B cell (primary cell): Measurements from ENCODE around the gene KAZN. TPM values are rescaled to one million over a fixed set of nuclear protein-coding genes. Genes with fewer than 3 reads are reported as not detected.

ENCODE experiments used
- ATAC-seq: fragments of 200-7000 bp; cut with Tn5 transposase; one replicate; pipeline ENCODE4 v1.10.0; 2021; ENCODE audit warnings: low read depth, mild to moderate bottlenecking, moderate number of reproducible peaks, moderate library complexity
- CTCF ChIA-PET: fragments of 350-600 bp; sonication (Branson Sonifier 250); formaldehyde crosslinking; loops from one replicate; lab custom pipeline; 2021; ENCODE audit warnings: antibody characterized with exemption, inconsistent platforms; lab: Charles Lee
- POLR2A ChIA-PET: fragments of 350-600 bp; sonication (Branson Sonifier 250); formaldehyde crosslinking; loops from one replicate; lab custom pipeline; 2021; ENCODE audit warnings: antibody characterized with exemption; lab: Charles Lee
- DNase-seq: peaks from one replicate; pipeline ENCODE4 v3.0.0; 2013
- H2AFZ ChIP-seq: 2 replicates; pipeline ENCODE4 v1.6.1; 2012; ENCODE audit warnings: mild to moderate bottlenecking, low read depth, low read length; ENCODE audit not compliant: insufficient read depth, poor library complexity, severe bottlenecking
- H3K27ac ChIP-seq, 2 donors: 1 replicate in 1 of 2; 2 replicates in 1 of 2; pipeline ENCODE4 v1.5.1; 2012 to 2013; ENCODE audit warnings: low read length in 2 of 2, mild to moderate bottlenecking in 2 of 2, moderate library complexity in 1 of 2
- H3K27me3 ChIP-seq, 4 experiments: fragments of 200-600 bp in 1 of 4; sonication (generic) in 1 of 4; replicated peaks in 1 of 4; 1 replicate in 2 of 4; 2 replicates in 2 of 4; pipeline versions ENCODE4 v1.6.1 to v1.7.0; 2013 to 2016; ENCODE audit warnings: low read length in 3 of 4, mild to moderate bottlenecking in 2 of 4, mixed read lengths in 1 of 4, moderate library complexity in 1 of 4; ENCODE audit not compliant: insufficient read depth in 4 of 4, control insufficient read depth in 3 of 4; ENCODE audit errors: control extremely low read depth in 1 of 4
- H3K36me3 ChIP-seq, 2 experiments: replicated peaks in 1 of 2; 1 replicate in 1 of 2; 2 replicates in 1 of 2; pipeline versions ENCODE4 v1.6.1 to v1.7.1; 2013; ENCODE audit warnings: low read length in 1 of 2; ENCODE audit not compliant: insufficient read depth in 2 of 2, control insufficient read depth in 1 of 2; ENCODE audit errors: control extremely low read depth in 1 of 2, extremely low read depth in 1 of 2
- H3K4me1 ChIP-seq, 2 donors: fragments of 200-600 bp in 1 of 2; sonication (generic) in 1 of 2; 1 replicate in 1 of 2; 2 replicates in 1 of 2; pipeline versions ENCODE4 v1.5.1 to v1.6.1; 2013 to 2017; ENCODE audit warnings: low read length in 2 of 2; ENCODE audit not compliant: control insufficient read depth in 2 of 2, insufficient read depth in 2 of 2
- H3K4me2 ChIP-seq: replicated peaks from 2 replicates; pipeline ENCODE3; 2012; ENCODE audit warnings: mild to moderate bottlenecking, low read depth, low read length; ENCODE audit not compliant: poor library complexity, severe bottlenecking
- H3K4me3 ChIP-seq, 5 experiments: fragments of 200-600 bp in 1 of 5; sonication (generic) in 1 of 5; 1 replicate in 3 of 5; 2 replicates in 2 of 5; pipeline versions ENCODE4 v1.5.1 to v1.7.0; 2011 to 2016; ENCODE audit warnings: low read length in 4 of 5, mild to moderate bottlenecking in 4 of 5, low read depth in 2 of 5, control low read depth in 1 of 5, moderate library complexity in 1 of 5; ENCODE audit not compliant: insufficient read depth in 1 of 5; ENCODE audit errors: control extremely low read depth in 1 of 5, extremely low read depth in 1 of 5
- H3K79me2 ChIP-seq: fragments of 200-600 bp; sonication (generic); one replicate; pipeline ENCODE4 v1.6.0; 2016; ENCODE audit warnings: low read length; ENCODE audit not compliant: control insufficient read depth, insufficient read depth
- H3K9ac ChIP-seq: fragments of 200-600 bp; sonication (generic); 2 replicates; pipeline ENCODE4 v1.6.1; 2017; ENCODE audit warnings: mild to moderate bottlenecking, low read length, moderate library complexity
- H3K9me3 ChIP-seq, 3 donors: one replicate each; pipeline versions ENCODE4 v1.6.1 to v1.7.1; 2013; ENCODE audit warnings: low read length in 2 of 3; ENCODE audit not compliant: control insufficient read depth in 2 of 3, insufficient read depth in 1 of 3; ENCODE audit errors: control extremely low read depth in 1 of 3
- H4K20me1 ChIP-seq: 2 replicates; pipeline ENCODE4 v1.6.0; 2012; ENCODE audit warnings: mild to moderate bottlenecking, low read length; ENCODE audit not compliant: insufficient read depth, control insufficient read depth, poor library complexity, severe bottlenecking
- H3K27ac Mint-ChIP-seq: one replicate; pipeline ENCODE4 v1.8.0; 2021; ENCODE audit warnings: mixed read lengths
- H3K27me3 Mint-ChIP-seq: one replicate; pipeline ENCODE4 v1.8.0; 2021; ENCODE audit warnings: mixed read lengths
- H3K4me1 Mint-ChIP-seq: one replicate; pipeline ENCODE4 v1.8.0; 2021; ENCODE audit warnings: mixed read lengths
- H3K4me3 Mint-ChIP-seq: one replicate; pipeline ENCODE4 v1.8.0; 2021; ENCODE audit warnings: mixed read lengths
- H3K9me3 Mint-ChIP-seq: one replicate; pipeline ENCODE4 v1.8.0; 2022; ENCODE audit warnings: mixed read lengths; ENCODE audit not compliant: insufficient read depth
- EZH2 ChIP-seq: IDR thresholded peaks from 2 replicates; pipeline ENCODE4 v1.6.1; 2012; ENCODE audit warnings: borderline replicate concordance, low read depth, mild to moderate bottlenecking, moderate library complexity, low read length; ENCODE audit not compliant: insufficient read depth, poor library complexity, severe bottlenecking
- WGBS: methylation state at CpG from one replicate; pipeline ENCODE4 v1.1.5; 2013; ENCODE audit warnings: missing lambda C conversion rate; ENCODE audit not compliant: insufficient coverage; 5-methylcytosine and 5-hydroxymethylcytosine counted together
- intact Hi-C: fragments of 100-400 bp; cut with micrococcal nuclease; formaldehyde crosslinking; loops from one replicate; pipeline ENCODE4 v1.10.0; 2022
- polyA plus RNA-seq: library from polyadenylated mRNA; depleted of rRNA; stranded (reverse); fragments of >200 nt; gene quantifications from 2 replicates; pipeline ENCODE4 v1.2.3, GENCODE V29; 2012
- total RNA-seq, 2 donors: library from RNA; stranded (reverse); fragments of 120-200 nt in 1 of 2; gene quantifications; 1 replicate in 1 of 2; 2 replicates in 1 of 2; pipeline versions ENCODE4 v1.2.3 to v1.2.4, GENCODE V29; 2013 to 2022
- TF ChIP-seq, protein P1 (sequence below): fragments of 200-600 bp; IDR thresholded peaks from one replicate; pipeline ENCODE4 v1.8.0; 2022; ENCODE audit warnings: antibody characterized with exemption, mild to moderate bottlenecking

KAZN gene
- total and polyA plus RNA-seq, 2 donors (not counting 1 experiment from before 2014, with no cell fraction given): 0.13 to 0.39 TPM

DNA sequence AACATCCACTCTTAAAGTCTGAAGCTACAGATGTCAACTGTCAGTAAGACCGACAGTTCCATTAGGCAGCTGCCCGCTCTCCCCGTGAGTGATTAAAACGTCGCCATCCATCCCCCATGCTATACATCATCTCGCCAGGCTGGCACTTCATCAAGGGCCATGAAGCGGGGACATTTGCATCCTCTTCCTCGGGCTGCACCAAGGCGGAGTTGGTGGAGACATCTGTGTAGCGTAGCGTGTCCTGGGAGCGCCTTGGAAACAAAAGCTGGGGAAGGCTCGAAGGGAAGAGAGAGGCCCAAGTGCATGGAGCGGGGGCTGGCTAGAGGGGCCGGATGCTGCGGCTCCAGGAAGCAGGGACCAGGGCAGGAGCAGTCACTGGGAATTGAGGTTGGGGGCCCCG lies 250.1 kb downstream of the KAZN start:
- WGBS: 87% methylated on average over 14 of the region's 17 CpGs
- peaks cover 2% of the 10 kb centered on the region for H3K9me3 Mint-ChIP-seq
- intact Hi-C loops: no loop called here
- Histone ChIP-seq H3K9ac (no peak overlapping the region), H3K27me3 (no peaks in the 10 kb centered on the region), H2AFZ (no peak overlapping the region), H4K20me1 (no peaks in the 10 kb centered on the region), H3K4me2 (no peak overlapping the region), H3K36me3 (no peaks in the 10 kb centered on the region), H3K4me3 (no peak overlapping the region), H3K4me1 (no peaks in the 10 kb centered on the region), H3K27ac (no peak overlapping the region), H3K79me2 (no peaks in the 10 kb centered on the region), H3K9me3 (peaks cover 0 to 8% (median 0%) of the 10 kb centered on the region in 3 donors)
- no peak overlapping the region for H3K4me3 Mint-ChIP-seq
- no peak overlapping the region for H3K27ac Mint-ChIP-seq
- ChIA-PET POLR2A (no interaction called here), CTCF (no interaction called here)
- H3K4me1 Mint-ChIP-seq: no peaks in the 10 kb centered on the region
- DNase-seq: no peak
- no peak for ATAC-seq
- TF ChIP-seq, protein P1, sequence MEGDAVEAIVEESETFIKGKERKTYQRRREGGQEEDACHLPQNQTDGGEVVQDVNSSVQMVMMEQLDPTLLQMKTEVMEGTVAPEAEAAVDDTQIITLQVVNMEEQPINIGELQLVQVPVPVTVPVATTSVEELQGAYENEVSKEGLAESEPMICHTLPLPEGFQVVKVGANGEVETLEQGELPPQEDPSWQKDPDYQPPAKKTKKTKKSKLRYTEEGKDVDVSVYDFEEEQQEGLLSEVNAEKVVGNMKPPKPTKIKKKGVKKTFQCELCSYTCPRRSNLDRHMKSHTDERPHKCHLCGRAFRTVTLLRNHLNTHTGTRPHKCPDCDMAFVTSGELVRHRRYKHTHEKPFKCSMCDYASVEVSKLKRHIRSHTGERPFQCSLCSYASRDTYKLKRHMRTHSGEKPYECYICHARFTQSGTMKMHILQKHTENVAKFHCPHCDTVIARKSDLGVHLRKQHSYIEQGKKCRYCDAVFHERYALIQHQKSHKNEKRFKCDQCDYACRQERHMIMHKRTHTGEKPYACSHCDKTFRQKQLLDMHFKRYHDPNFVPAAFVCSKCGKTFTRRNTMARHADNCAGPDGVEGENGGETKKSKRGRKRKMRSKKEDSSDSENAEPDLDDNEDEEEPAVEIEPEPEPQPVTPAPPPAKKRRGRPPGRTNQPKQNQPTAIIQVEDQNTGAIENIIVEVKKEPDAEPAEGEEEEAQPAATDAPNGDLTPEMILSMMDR: no peak
- no peak for TF ChIP-seq EZH2
- peaks cover 2% of the 10 kb centered on the region for H3K27me3 Mint-ChIP-seq

DNA sequence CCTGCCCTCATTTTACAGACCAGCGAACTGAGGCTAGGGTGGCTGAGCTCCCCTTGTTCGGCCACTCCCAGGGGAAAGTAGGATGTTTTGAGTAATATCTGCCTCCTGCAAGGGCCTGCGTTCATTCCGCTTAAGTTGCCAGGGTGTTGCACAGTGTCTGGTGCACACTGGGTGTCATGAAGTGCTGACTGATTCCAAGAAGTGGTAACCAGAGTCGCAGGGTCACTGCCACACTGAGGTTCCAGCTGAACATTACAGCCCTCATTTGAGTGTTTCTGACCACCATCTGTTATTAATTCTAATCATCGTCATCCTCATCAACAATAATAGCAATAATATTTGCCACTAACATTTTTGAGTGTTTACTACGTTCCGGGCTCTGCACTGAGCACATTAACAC lies 250.6 kb downstream of the KAZN start:
- H3K27me3 Mint-ChIP-seq: peaks cover 2% of the 10 kb centered on the region
- Histone ChIP-seq H3K27me3 (no peaks in the 10 kb centered on the region), H3K4me2 (no peak overlapping the region), H3K36me3 (no peaks in the 10 kb centered on the region), H4K20me1 (no peaks in the 10 kb centered on the region), H3K9ac (no peak overlapping the region), H3K4me1 (no peaks in the 10 kb centered on the region), H3K9me3 (peaks cover 0 to 10% (median 0%) of the 10 kb centered on the region in 3 donors), H3K4me3 (no peak overlapping the region), H3K79me2 (no peaks in the 10 kb centered on the region), H3K27ac (no peak overlapping the region), H2AFZ (no peak overlapping the region)
- no peaks in the 10 kb centered on the region for H3K4me1 Mint-ChIP-seq
- ATAC-seq (no peak), DNase-seq (no peak)
- H3K27ac Mint-ChIP-seq: no peak overlapping the region
- WGBS: 96% methylated on average over 4 of the region's 8 CpGs
- peaks cover 2% of the 10 kb centered on the region for H3K9me3 Mint-ChIP-seq
- ChIA-PET CTCF (no interaction called here), POLR2A (no interaction called here)
- TF ChIP-seq, protein P1: no peak
- no peak for TF ChIP-seq EZH2
- H3K4me3 Mint-ChIP-seq: no peak overlapping the region
- intact Hi-C loops: no loop called here
